ENCODE measurements around the gene SPEG.
"Not testable (repeated sequence)": the region's sequence is repeated elsewhere in the genome, so short reads cannot be mapped to it uniquely, and the experiment has no call there.

Gene SPEG

GRCh38 chr2:219405451-219405850 is 29.2 kb upstream of the SPEG start:
- DNase-seq, result no peak

GRCh38 chr2:219405958-219406860 is 28.4 kb upstream of the SPEG start:
- no peak for DNase-seq

- no peak for DNase-seq
Measured at GRCh38 chr2:219406861-219407230, 27.8 kb upstream of the SPEG start.

GRCh38 chr2:219407343-219407742 is 27.3 kb upstream of the SPEG start:
- DNase-seq, result not testable (repeated sequence)

GRCh38 chr2:219408204-219408603 is 26.4 kb upstream of the SPEG start:
- DNase-seq, result no peak

GRCh38 chr2:219408631-219409030 is 26.0 kb upstream of the SPEG start:
- no peak for DNase-seq

GRCh38 chr2:219409619-219410018 is 25.0 kb upstream of the SPEG start:
- DNase-seq, result no peak

GRCh38 chr2:219410390-219410789 is 24.3 kb upstream of the SPEG start:
- no peak for DNase-seq

- no peak for DNase-seq
Measured at GRCh38 chr2:219414857-219415256, 19.8 kb upstream of the SPEG start.

GRCh38 chr2:219415580-219416234 is 18.9 kb upstream of the SPEG start:
- no peak for DNase-seq

GRCh38 chr2:219416235-219416602 is 18.4 kb upstream of the SPEG start:
- no peak for DNase-seq

- no peak for DNase-seq
Measured at GRCh38 chr2:219416938-219417337, 17.7 kb upstream of the SPEG start.

- no peak for DNase-seq
Measured at GRCh38 chr2:219417374-219417773, 17.3 kb upstream of the SPEG start.

- DNase-seq, result no peak
Measured at GRCh38 chr2:219418155-219419011, 16.3 kb upstream of the SPEG start, which contains the start of gene DES. DES (plus strand) TSS chr2:219418377; CDS start chr2:219418463, 86 bp downstream.

GRCh38 chr2:219419012-219419324 is 15.7 kb upstream of the SPEG start:
- no peak for DNase-seq

- DNase-seq, result no peak
Measured at GRCh38 chr2:219419331-219420197, 15.1 kb upstream of the SPEG start.

GRCh38 chr2:219420687-219421086 is 14.0 kb upstream of the SPEG start:
- no peak for DNase-seq

- no peak for DNase-seq
Measured at GRCh38 chr2:219421323-219421722, 13.3 kb upstream of the SPEG start.

GRCh38 chr2:219422952-219423534 is 11.6 kb upstream of the SPEG start:
- no peak for DNase-seq

- no peak for DNase-seq
Measured at GRCh38 chr2:219423652-219424377, 10.8 kb upstream of the SPEG start.
